HepG2 (cell line): Measurements from ENCODE around the gene KLF3. TPM values are rescaled to one million over a fixed set of nuclear protein-coding genes. Genes with fewer than 3 reads are reported as not detected.

ENCODE experiments used
- ARHGAP35 ChIP-seq: sonication (generic); formaldehyde crosslinking; IDR thresholded peaks from 2 replicates; pipeline ENCODE4 v1.9.0; 2022; ENCODE audit warnings: mild to moderate bottlenecking, inconsistent platforms, moderate library complexity, missing genetic modification reagents, borderline replicate concordance
- ARID3A ChIP-seq: IDR thresholded peaks from 2 replicates; pipeline ENCODE4 v1.6.1; 2012; ENCODE audit warnings: low read depth, low read length, improper control_type of control experiment
- FOXP4 ChIP-seq: sonication (generic); formaldehyde crosslinking; IDR thresholded peaks from 2 replicates; pipeline ENCODE4 v1.4.0; 2020; ENCODE audit warnings: missing genetic modification reagents
- HHEX ChIP-seq: IDR thresholded peaks from 2 replicates; pipeline ENCODE4 v1.6.1; 2016; ENCODE audit warnings: control low read depth
- HNRNPL ChIP-seq: fragments of 200-400 bp; formaldehyde crosslinking; IDR thresholded peaks from 2 replicates; pipeline ENCODE4 v1.6.1; 2017; ENCODE audit warnings: mild to moderate bottlenecking, low read depth, low read length
- IKZF4 ChIP-seq: sonication (generic); formaldehyde crosslinking; IDR thresholded peaks from 2 replicates; pipeline ENCODE4 v1.5.1; 2020; ENCODE audit warnings: borderline replicate concordance, mild to moderate bottlenecking, low read depth, missing genetic modification reagents; ENCODE audit errors: not compliant biosample characterization
- ISL2 ChIP-seq: sonication (generic); formaldehyde crosslinking; IDR thresholded peaks from 2 replicates; pipeline ENCODE4 v1.5.0; 2020; ENCODE audit warnings: missing genetic modification reagents
- KDM4B ChIP-seq: sonication (generic); formaldehyde crosslinking; IDR thresholded peaks from 2 replicates; pipeline ENCODE4 v1.4.0; 2020; ENCODE audit warnings: missing genetic modification reagents
- KDM5A ChIP-seq: fragments of 200-600 bp; sonication (generic); IDR thresholded peaks from 2 replicates; pipeline ENCODE4 v1.7.0; 2018; ENCODE audit warnings: antibody characterized with exemption, mild to moderate bottlenecking, low read length, borderline replicate concordance
- MAFK ChIP-seq, 2 experiments: IDR thresholded peaks in 1 of 2; conservative IDR thresholded peaks in 1 of 2; 2 replicates each; pipeline ENCODE4 v1.6.1; 2011; ENCODE audit warnings: improper control_type of control experiment in 2 of 2, low read length in 2 of 2
- MLXIP ChIP-seq: sonication (generic); formaldehyde crosslinking; IDR thresholded peaks from 2 replicates; pipeline ENCODE4 v1.9.0; 2021; ENCODE audit warnings: missing genetic modification reagents, borderline replicate concordance
- MYNN ChIP-seq: sonication (generic); formaldehyde crosslinking; IDR thresholded peaks from 2 replicates; pipeline ENCODE4 v1.4.0; 2020; ENCODE audit warnings: mild to moderate bottlenecking, low read depth, missing genetic modification reagents
- NFIB ChIP-seq: sonication (generic); formaldehyde crosslinking; IDR thresholded peaks from 2 replicates; pipeline ENCODE4 v1.9.0; 2021; ENCODE audit warnings: missing genetic modification reagents, mild to moderate bottlenecking, borderline replicate concordance
- TARDBP ChIP-seq: sonication (generic); formaldehyde crosslinking; IDR thresholded peaks from 2 replicates; pipeline ENCODE4 v1.8.0; 2022; ENCODE audit warnings: mild to moderate bottlenecking, missing genetic modification reagents
- ZBTB7B ChIP-seq: sonication (generic); formaldehyde crosslinking; IDR thresholded peaks from 2 replicates; pipeline ENCODE4 v1.4.0; 2020; ENCODE audit warnings: missing genetic modification reagents
- ZFP36L2 ChIP-seq: sonication (generic); formaldehyde crosslinking; IDR thresholded peaks from 2 replicates; pipeline ENCODE4 v1.4.0; 2020; ENCODE audit warnings: missing genetic modification reagents
- ZNF18 ChIP-seq: sonication (generic); formaldehyde crosslinking; IDR thresholded peaks from 2 replicates; pipeline ENCODE4 v1.8.0; 2022; ENCODE audit warnings: mild to moderate bottlenecking, missing genetic modification reagents; ENCODE audit not compliant: insufficient replicate concordance
- ZNF672 ChIP-seq: sonication (generic); formaldehyde crosslinking; IDR thresholded peaks from 2 replicates; pipeline ENCODE4 v1.8.1; 2022; ENCODE audit warnings: missing genetic modification reagents
- ZNF792 ChIP-seq: IDR thresholded peaks from 2 replicates; pipeline ENCODE4 v1.6.1; 2016
- polyA plus RNA-seq, 8 experiments: library from polyadenylated mRNA; depleted of rRNA in 3 of 8; stranded (reverse) in 7 of 8; unstranded in 1 of 8; fragments of >200 nt; fragmentation: Illumina TruSeq in 4 of 8; extraction: Trizol in 4 of 8; gene quantifications; 2 replicates each; pipeline versions ENCODE4 v1.2.1 to v1.2.3, GENCODE V29; 2011 to 2016; ENCODE audit warnings: low read depth in 4 of 8, missing spikeins in 1 of 8, mixed read lengths in 1 of 8; ENCODE audit not compliant: insufficient read depth in 1 of 8
- total RNA-seq, 5 experiments: library from RNA; depleted of rRNA; stranded (reverse); fragments of >200 nt; fragmentation: Illumina TruSeq; extraction: Trizol; gene quantifications; 2 replicates each; pipeline ENCODE4 v1.2.3, GENCODE V29; 2016; ENCODE audit warnings: low read depth in 1 of 5
- TF ChIP-seq, protein P1 (sequence below): fragments of 450-650 bp; IDR thresholded peaks from 2 replicates; pipeline ENCODE4 v1.6.1; 2017

The KLF3 gene
- total and polyA plus RNA-seq, 2 of the 13 experiments (the other 11 are each of a cell fraction or from before 2014, with no cell fraction given): 29.1 to 37.8 TPM

GRCh38 chr4:38673130-38673978 lies 9.4 kb downstream of the KLF3 start (continued):
- TF ChIP-seq IKZF4 (CRISPR knock-in tag) (no peak), FOXP4 (CRISPR knock-in tag) (peak; percentile 98), MYNN (CRISPR knock-in tag) (no peak), ARID3A (no peak), KDM4B (CRISPR knock-in tag) (0 out of 2 replicates have a peak, but pooled peaks have one; percentile 59), ARHGAP35 (CRISPR knock-in tag) (no peak; the same call in 1 of the 2 replicates), ZNF18 (CRISPR knock-in tag) (no peak), MAFK (conservative IDR thresholded peaks at IDR 0.05 in 1 of 2, IDR thresholded peaks at IDR 0.05 in 1 of 2; ENCODE audit: low read length in 2 of 2) (no peak), MLXIP (no peak), KDM5A (no peak), HHEX (peak; percentile 63), ISL2 (peak; percentile 91), ZNF672 (CRISPR knock-in tag) (no peak), HNRNPL (no peak), ZNF792 (peak; percentile 64), ZBTB7B (CRISPR knock-in tag) (no peak; the same call in 1 of the 2 replicates), NFIB (CRISPR knock-in tag) (no peak), ZFP36L2 (CRISPR knock-in tag) (no peak), TARDBP (CRISPR knock-in tag) (peak; percentile 98)
- TF ChIP-seq, protein P1, sequence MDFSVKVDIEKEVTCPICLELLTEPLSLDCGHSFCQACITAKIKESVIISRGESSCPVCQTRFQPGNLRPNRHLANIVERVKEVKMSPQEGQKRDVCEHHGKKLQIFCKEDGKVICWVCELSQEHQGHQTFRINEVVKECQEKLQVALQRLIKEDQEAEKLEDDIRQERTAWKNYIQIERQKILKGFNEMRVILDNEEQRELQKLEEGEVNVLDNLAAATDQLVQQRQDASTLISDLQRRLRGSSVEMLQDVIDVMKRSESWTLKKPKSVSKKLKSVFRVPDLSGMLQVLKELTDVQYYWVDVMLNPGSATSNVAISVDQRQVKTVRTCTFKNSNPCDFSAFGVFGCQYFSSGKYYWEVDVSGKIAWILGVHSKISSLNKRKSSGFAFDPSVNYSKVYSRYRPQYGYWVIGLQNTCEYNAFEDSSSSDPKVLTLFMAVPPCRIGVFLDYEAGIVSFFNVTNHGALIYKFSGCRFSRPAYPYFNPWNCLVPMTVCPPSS: no peak
